ENCODE results near the gene EGFLAM.

The EGFLAM gene

GRCh38 chr5:38451074-38451725 lies 192.8 kb downstream of the EGFLAM start:
- no peak for DNase-seq (ENCODE audit: low read depth)

GRCh38 chr5:38452201-38452600 lies 193.8 kb downstream of the EGFLAM start:
- DNase-seq (ENCODE audit: low read depth): no peak

GRCh38 chr5:38453506-38453905 lies 195.1 kb downstream of the EGFLAM start:
- peak; percentile 21 for DNase-seq (ENCODE audit: low read depth)

- DNase-seq (ENCODE audit: low read depth): no peak
These were observed 195.6 kb downstream of the EGFLAM start for GRCh38 chr5:38453921-38454320.

GRCh38 chr5:38455796-38456330 lies 197.5 kb downstream of the EGFLAM start:
- DNase-seq (ENCODE audit: low read depth): no peak

- no peak for DNase-seq (ENCODE audit: low read depth)
These were observed 198.5 kb downstream of the EGFLAM start for GRCh38 chr5:38456657-38457399.

GRCh38 chr5:38458174-38458573 lies 199.8 kb downstream of the EGFLAM start:
- DNase-seq (ENCODE audit: low read depth): no peak

GRCh38 chr5:38462976-38463633 lies 204.7 kb downstream of the EGFLAM start:
- DNase-seq (ENCODE audit: low read depth): no peak

- DNase-seq (ENCODE audit: low read depth): no peak
These were observed 205.5 kb downstream of the EGFLAM start for GRCh38 chr5:38463634-38464521.

GRCh38 chr5:38465061-38465460 lies 206.7 kb downstream of the EGFLAM start:
- DNase-seq (ENCODE audit: low read depth): no peak

GRCh38 chr5:38465702-38466423 lies 207.5 kb downstream of the EGFLAM start:
- no peak for DNase-seq (ENCODE audit: low read depth)

GRCh38 chr5:38466424-38467189 lies 208.2 kb downstream of the EGFLAM start:
- no peak for DNase-seq (ENCODE audit: low read depth)

- no peak for DNase-seq (ENCODE audit: low read depth)
These were observed 209.1 kb downstream of the EGFLAM start for GRCh38 chr5:38467353-38468040.

GRCh38 chr5:38468202-38468673 lies 209.9 kb downstream of the EGFLAM start:
- DNase-seq (ENCODE audit: low read depth): no peak

GRCh38 chr5:38468978-38469706 lies 210.8 kb downstream of the EGFLAM start:
- no peak for DNase-seq (ENCODE audit: low read depth)

GRCh38 chr5:38469707-38470267 lies 211.4 kb downstream of the EGFLAM start:
- DNase-seq (ENCODE audit: low read depth): no peak

- no peak for DNase-seq (ENCODE audit: low read depth)
These were observed 213.3 kb downstream of the EGFLAM start for GRCh38 chr5:38471709-38472108.

GRCh38 chr5:38472541-38472940 lies 214.2 kb downstream of the EGFLAM start:
- no peak for DNase-seq (ENCODE audit: low read depth)

- DNase-seq (ENCODE audit: low read depth): no peak
These were observed 214.6 kb downstream of the EGFLAM start for GRCh38 chr5:38473008-38473407.

Measured in T-helper 22 cell (primary cell).